WTC11 (cell line): ENCODE results near the gene GPR62. TPM values are rescaled to one million over a fixed set of nuclear protein-coding genes. Genes with fewer than 3 reads are reported as not detected.

ENCODE experiments used
- ATAC-seq: fragments of 200-7000 bp; cut with Tn5 transposase; 2 replicates; pipeline ENCODE4 v1.10.0; 2021; ENCODE audit warnings: mild to moderate bottlenecking, moderate library complexity
- CTCF ChIA-PET: fragments of 300-600 bp; sonication (Branson Sonifier 250); formaldehyde crosslinking; loops from one replicate; lab custom pipeline; 2021; ENCODE audit warnings: antibody characterized with exemption; lab: Charles Lee
- POLR2A ChIA-PET: fragments of 350-600 bp; sonication (Branson Sonifier 250); formaldehyde crosslinking; loops from one replicate; lab custom pipeline; 2021; ENCODE audit warnings: antibody characterized with exemption; lab: Charles Lee
- DNase-seq: peaks from one replicate; pipeline ENCODE4 v3.0.0; 2021; ENCODE audit warnings: low spot score
- H3K27ac Mint-ChIP-seq: 2 replicates; pipeline ENCODE4 v1.8.0; 2021; ENCODE audit warnings: mixed read lengths
- H3K27me3 Mint-ChIP-seq: 2 replicates; pipeline ENCODE4 v1.8.0; 2021; ENCODE audit warnings: low read depth, mild to moderate bottlenecking, moderate library complexity, mixed read lengths
- H3K36me3 Mint-ChIP-seq: 2 replicates; pipeline ENCODE4 v1.8.0; 2021; ENCODE audit warnings: mixed read lengths
- H3K4me1 Mint-ChIP-seq: 2 replicates; pipeline ENCODE4 v1.8.0; 2022; ENCODE audit warnings: mixed read lengths
- H3K4me3 Mint-ChIP-seq: 2 replicates; pipeline ENCODE4 v1.8.0; 2021; ENCODE audit warnings: mild to moderate bottlenecking, moderate library complexity, mixed read lengths
- H3K9me3 Mint-ChIP-seq: 2 replicates; pipeline ENCODE4 v1.8.0; 2021; ENCODE audit warnings: mixed read lengths
- FOXK1 ChIP-seq: sonication (generic); formaldehyde crosslinking; IDR thresholded peaks from 2 replicates; pipeline ENCODE4 v1.8.0; 2022; ENCODE audit warnings: mild to moderate bottlenecking, moderate library complexity, missing genetic modification reagents
- NR2C2 ChIP-seq: sonication (generic); formaldehyde crosslinking; IDR thresholded peaks from 2 replicates; pipeline ENCODE4 v1.8.0; 2022; ENCODE audit warnings: mild to moderate bottlenecking, missing genetic modification reagents
- OVOL2 ChIP-seq: fragments of 250-450 bp; sonication (Bioruptor Pico); IDR thresholded peaks from 2 replicates; pipeline ENCODE4 v1.9.0; 2021; ENCODE audit warnings: mild to moderate bottlenecking, borderline replicate concordance
- ZBTB21 ChIP-seq: sonication (generic); formaldehyde crosslinking; IDR thresholded peaks from 2 replicates; pipeline ENCODE4 v1.8.1; 2023; ENCODE audit warnings: mild to moderate bottlenecking, missing genetic modification reagents, borderline replicate concordance
- total RNA-seq: library from RNA; stranded (reverse); gene quantifications from 3 replicates; pipeline ENCODE4 v1.2.3, GENCODE V29; 2021
- TF ChIP-seq, protein P1 (sequence below): sonication (generic); formaldehyde crosslinking; IDR thresholded peaks from 2 replicates; pipeline ENCODE4 v1.8.0; 2022; ENCODE audit warnings: mild to moderate bottlenecking, missing genetic modification reagents
- TF ChIP-seq, protein P2 (sequence below): sonication (generic); formaldehyde crosslinking; IDR thresholded peaks from 2 replicates; pipeline ENCODE4 v1.8.1; 2023; ENCODE audit warnings: mild to moderate bottlenecking, missing genetic modification reagents
- TF ChIP-seq, protein P3 (sequence below): sonication (generic); formaldehyde crosslinking; IDR thresholded peaks from 2 replicates; pipeline ENCODE4 v1.8.1; 2022; ENCODE audit warnings: mild to moderate bottlenecking, moderate library complexity, missing genetic modification reagents
- TF ChIP-seq, protein P4 (sequence below): sonication (generic); formaldehyde crosslinking; IDR thresholded peaks from 2 replicates; pipeline ENCODE4 v1.8.0; 2023; ENCODE audit warnings: missing genetic modification reagents, mild to moderate bottlenecking, borderline replicate concordance
- TF ChIP-seq, protein P5 (sequence below): sonication (generic); formaldehyde crosslinking; conservative IDR thresholded peaks from 2 replicates; pipeline ENCODE4 v1.8.1; 2022; ENCODE audit warnings: mild to moderate bottlenecking, missing genetic modification reagents
- TF ChIP-seq, protein P6 (sequence below): fragments of 250-450 bp; sonication (Bioruptor Pico); IDR thresholded peaks from 2 replicates; pipeline ENCODE4 v1.8.0; 2021; ENCODE audit warnings: mild to moderate bottlenecking

GPR62 gene
- total RNA-seq, 1 experiment from 2014 or later, result 0.24 TPM

DNA sequence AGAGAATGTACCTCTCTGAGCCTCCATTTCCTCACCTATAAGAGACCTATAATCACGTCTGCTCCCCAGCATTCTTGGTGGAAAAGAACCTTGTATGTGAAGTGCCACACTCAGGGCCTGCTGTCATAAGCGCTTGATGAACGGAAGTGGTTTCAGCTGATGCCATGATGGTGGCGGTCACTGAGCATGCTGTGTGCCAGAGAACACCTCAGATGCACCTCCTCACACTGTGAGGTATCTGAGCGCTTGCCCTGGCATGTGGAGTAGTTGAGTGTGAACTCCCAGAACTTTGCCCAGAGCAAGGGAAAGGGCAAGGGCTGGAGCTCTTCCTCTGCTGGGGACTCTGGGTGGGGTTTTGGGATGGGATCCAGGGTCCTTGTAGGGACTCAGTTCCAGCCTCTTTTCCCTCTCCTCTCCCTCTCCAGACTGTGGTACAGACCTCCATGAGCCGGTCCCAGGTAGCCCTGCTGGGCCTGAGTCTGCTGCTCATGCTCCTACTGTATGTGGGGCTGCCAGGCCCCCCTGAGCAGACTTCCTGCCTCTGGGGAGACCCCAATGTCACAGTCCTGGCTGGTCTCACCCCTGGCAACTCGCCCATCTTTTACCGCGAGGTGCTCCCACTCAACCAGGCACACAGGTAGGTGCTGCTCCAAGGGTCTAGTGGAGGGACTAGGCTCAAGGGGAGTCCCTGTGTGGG, 22.4 kb downstream of the GPR62 start (continued):
- TF ChIP-seq, protein P1, sequence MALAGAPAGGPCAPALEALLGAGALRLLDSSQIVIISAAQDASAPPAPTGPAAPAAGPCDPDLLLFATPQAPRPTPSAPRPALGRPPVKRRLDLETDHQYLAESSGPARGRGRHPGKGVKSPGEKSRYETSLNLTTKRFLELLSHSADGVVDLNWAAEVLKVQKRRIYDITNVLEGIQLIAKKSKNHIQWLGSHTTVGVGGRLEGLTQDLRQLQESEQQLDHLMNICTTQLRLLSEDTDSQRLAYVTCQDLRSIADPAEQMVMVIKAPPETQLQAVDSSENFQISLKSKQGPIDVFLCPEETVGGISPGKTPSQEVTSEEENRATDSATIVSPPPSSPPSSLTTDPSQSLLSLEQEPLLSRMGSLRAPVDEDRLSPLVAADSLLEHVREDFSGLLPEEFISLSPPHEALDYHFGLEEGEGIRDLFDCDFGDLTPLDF (CRISPR knock-in tag), result no peak
- no peak for TF ChIP-seq OVOL2 (CRISPR knock-in tag)
- TF ChIP-seq, protein P2, sequence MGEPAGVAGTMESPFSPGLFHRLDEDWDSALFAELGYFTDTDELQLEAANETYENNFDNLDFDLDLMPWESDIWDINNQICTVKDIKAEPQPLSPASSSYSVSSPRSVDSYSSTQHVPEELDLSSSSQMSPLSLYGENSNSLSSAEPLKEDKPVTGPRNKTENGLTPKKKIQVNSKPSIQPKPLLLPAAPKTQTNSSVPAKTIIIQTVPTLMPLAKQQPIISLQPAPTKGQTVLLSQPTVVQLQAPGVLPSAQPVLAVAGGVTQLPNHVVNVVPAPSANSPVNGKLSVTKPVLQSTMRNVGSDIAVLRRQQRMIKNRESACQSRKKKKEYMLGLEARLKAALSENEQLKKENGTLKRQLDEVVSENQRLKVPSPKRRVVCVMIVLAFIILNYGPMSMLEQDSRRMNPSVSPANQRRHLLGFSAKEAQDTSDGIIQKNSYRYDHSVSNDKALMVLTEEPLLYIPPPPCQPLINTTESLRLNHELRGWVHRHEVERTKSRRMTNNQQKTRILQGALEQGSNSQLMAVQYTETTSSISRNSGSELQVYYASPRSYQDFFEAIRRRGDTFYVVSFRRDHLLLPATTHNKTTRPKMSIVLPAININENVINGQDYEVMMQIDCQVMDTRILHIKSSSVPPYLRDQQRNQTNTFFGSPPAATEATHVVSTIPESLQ (CRISPR knock-in tag), result no peak

DNA sequence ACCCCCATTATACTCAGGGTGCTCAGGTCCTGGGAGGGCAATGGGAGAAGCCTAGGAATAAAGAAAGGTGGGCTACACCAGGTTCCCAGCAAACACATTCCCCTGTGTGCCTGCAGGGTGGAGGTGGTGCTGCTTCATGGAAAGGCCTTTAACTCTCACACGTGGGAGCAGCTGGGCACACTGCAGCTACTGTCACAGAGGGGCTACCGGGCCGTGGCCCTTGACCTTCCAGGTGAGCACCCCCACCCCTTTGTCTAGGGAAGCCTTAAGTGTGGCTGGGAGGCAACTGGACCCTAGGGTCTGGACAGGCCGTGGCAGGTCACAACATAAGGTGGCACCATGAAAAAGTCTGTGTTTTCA, 22.9 kb downstream of the GPR62 start:
- no peak for TF ChIP-seq FOXK1 (CRISPR knock-in tag)
- TF ChIP-seq, protein P3, sequence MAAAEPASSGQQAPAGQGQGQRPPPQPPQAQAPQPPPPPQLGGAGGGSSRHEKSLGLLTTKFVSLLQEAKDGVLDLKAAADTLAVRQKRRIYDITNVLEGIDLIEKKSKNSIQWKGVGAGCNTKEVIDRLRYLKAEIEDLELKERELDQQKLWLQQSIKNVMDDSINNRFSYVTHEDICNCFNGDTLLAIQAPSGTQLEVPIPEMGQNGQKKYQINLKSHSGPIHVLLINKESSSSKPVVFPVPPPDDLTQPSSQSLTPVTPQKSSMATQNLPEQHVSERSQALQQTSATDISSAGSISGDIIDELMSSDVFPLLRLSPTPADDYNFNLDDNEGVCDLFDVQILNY (CRISPR knock-in tag), result no peak
- TF ChIP-seq, protein P4, sequence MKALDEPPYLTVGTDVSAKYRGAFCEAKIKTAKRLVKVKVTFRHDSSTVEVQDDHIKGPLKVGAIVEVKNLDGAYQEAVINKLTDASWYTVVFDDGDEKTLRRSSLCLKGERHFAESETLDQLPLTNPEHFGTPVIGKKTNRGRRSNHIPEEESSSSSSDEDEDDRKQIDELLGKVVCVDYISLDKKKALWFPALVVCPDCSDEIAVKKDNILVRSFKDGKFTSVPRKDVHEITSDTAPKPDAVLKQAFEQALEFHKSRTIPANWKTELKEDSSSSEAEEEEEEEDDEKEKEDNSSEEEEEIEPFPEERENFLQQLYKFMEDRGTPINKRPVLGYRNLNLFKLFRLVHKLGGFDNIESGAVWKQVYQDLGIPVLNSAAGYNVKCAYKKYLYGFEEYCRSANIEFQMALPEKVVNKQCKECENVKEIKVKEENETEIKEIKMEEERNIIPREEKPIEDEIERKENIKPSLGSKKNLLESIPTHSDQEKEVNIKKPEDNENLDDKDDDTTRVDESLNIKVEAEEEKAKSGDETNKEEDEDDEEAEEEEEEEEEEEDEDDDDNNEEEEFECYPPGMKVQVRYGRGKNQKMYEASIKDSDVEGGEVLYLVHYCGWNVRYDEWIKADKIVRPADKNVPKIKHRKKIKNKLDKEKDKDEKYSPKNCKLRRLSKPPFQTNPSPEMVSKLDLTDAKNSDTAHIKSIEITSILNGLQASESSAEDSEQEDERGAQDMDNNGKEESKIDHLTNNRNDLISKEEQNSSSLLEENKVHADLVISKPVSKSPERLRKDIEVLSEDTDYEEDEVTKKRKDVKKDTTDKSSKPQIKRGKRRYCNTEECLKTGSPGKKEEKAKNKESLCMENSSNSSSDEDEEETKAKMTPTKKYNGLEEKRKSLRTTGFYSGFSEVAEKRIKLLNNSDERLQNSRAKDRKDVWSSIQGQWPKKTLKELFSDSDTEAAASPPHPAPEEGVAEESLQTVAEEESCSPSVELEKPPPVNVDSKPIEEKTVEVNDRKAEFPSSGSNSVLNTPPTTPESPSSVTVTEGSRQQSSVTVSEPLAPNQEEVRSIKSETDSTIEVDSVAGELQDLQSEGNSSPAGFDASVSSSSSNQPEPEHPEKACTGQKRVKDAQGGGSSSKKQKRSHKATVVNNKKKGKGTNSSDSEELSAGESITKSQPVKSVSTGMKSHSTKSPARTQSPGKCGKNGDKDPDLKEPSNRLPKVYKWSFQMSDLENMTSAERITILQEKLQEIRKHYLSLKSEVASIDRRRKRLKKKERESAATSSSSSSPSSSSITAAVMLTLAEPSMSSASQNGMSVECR (CRISPR knock-in tag), result no peak
- TF ChIP-seq, protein P5, sequence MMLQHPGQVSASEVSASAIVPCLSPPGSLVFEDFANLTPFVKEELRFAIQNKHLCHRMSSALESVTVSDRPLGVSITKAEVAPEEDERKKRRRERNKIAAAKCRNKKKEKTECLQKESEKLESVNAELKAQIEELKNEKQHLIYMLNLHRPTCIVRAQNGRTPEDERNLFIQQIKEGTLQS, result no peak
- TF ChIP-seq ZBTB21 (CRISPR knock-in tag), result no peak
- TF ChIP-seq, all 79 proteins: peak for 0
- CTCF ChIA-PET, result no interaction called here
- peaks cover 2% of the 10 kb centered on the region; the same call in 1 of the 2 replicates for H3K36me3 Mint-ChIP-seq
- no peak overlapping the region for H3K27ac Mint-ChIP-seq
- H3K4me1 Mint-ChIP-seq, result peaks cover 26% of the 10 kb centered on the region
- ATAC-seq, result no peak
- DNase-seq, result no peak
- H3K9me3 Mint-ChIP-seq, result no peaks in the 10 kb centered on the region
- POLR2A ChIA-PET, result interaction anchor here (0.6 kb wide), 1 partner anchor 14 kb away, joined by 3 read pairs; no protein-coding TSS in a partner anchor
- H3K27me3 Mint-ChIP-seq, result peaks cover 43% of the 10 kb centered on the region
- no peak overlapping the region for H3K4me3 Mint-ChIP-seq

DNA sequence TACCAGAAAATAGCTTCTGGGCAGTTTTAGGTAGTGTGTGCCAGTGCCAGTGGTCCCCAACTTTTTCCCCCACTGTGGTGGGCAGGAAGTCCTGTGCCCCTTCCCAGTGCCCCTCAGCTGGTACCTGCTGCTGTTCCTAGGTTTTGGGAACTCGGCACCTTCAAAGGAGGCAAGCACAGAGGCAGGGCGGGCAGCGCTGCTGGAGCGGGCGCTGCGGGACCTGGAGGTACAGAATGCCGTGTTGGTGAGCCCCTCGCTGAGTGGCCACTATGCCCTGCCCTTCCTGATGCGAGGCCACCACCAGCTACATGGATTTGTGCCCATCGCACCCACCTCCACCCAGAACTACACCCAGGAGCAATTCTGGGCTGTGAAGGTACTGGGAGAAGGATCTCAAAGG, 25.1 kb downstream of the GPR62 start:
- no peak for ATAC-seq
- TF ChIP-seq, protein P6, sequence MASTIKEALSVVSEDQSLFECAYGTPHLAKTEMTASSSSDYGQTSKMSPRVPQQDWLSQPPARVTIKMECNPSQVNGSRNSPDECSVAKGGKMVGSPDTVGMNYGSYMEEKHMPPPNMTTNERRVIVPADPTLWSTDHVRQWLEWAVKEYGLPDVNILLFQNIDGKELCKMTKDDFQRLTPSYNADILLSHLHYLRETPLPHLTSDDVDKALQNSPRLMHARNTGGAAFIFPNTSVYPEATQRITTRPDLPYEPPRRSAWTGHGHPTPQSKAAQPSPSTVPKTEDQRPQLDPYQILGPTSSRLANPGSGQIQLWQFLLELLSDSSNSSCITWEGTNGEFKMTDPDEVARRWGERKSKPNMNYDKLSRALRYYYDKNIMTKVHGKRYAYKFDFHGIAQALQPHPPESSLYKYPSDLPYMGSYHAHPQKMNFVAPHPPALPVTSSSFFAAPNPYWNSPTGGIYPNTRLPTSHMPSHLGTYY, result no peak
- no peak for TF ChIP-seq NR2C2 (CRISPR knock-in tag)
- Mint-ChIP-seq H3K4me3 (no peak overlapping the region), H3K9me3 (no peaks in the 10 kb centered on the region), H3K4me1 (peaks cover 26% of the 10 kb centered on the region), H3K36me3 (peaks cover 2% of the 10 kb centered on the region; the same call in 1 of the 2 replicates), H3K27ac (no peak overlapping the region), H3K27me3 (peaks cover 30% of the 10 kb centered on the region)
- CTCF ChIA-PET, result no interaction called here
- no peak for DNase-seq
- POLR2A ChIA-PET, result interaction anchor here (1.4 kb wide), 1 partner anchor 11 kb away, joined by 8 read pairs; no protein-coding TSS in a partner anchor
